ENCODE results near the gene PRODH2.
"Not testable (repeated sequence)": the region's sequence is repeated elsewhere in the genome, so short reads cannot be mapped to it uniquely, and the experiment has no call there.

PRODH2 gene

DNA sequence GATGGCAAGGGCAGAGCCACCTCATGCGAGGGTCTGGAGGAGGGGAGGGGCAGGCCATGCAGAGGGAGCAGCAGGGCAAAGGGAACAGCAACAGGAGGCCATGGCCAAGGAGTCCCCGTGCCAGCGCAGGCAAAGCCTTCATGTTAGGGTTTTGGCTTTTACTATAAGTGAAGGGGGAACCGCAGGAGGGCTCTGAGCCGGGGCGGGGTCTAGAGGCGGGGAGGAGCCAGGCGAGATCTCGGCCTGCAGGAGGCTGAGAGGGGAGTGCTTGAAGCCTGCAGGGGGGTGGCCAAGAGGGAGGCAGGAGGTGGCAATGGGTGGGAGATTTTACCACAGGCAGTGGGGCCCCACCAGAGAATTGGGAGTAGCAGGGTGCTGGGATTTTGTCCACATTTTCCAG lies 31.0 kb downstream of the PRODH2 start:
- DNase-seq (ENCODE audit: low spot score) = no peak

DNA sequence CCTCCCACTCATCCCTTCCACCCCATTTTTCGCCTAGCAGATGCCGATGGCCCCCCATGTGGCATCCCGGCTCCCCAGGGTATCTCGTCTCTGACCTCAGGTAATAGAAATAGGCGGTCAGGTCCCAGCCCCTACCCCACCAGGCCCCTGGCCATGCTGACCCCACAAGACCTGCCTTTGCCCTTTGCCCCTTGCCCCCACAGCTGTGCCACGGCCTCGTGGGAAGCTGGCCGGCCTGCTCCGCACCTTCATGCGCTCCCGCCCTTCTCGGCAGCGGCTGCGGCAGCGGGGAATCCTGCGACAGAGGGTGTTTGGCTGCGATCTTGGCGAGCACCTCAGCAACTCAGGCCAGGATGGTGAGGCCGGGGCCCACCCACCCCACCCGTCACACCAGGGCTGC lies 31.9 kb downstream of the PRODH2 start:
- DNase-seq (ENCODE audit: low spot score) = no peak

DNA sequence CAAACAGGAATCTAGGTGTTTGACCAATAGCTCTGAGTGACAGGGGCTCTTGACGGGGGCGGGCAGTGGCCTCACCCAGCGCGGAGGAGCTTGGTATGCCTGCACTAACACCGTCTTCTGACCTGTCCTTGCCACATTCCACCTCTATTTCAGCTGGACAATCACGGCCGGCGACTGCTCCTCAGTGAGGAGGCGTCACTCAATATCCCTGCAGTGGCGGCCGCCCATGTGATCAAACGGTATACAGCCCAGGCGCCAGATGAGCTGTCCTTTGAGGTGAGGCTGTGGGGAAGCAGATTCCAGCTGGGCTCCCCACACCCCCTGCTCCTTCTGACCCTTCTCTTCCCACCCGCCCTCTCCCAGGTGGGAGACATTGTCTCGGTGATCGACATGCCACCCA lies 32.6 kb downstream of the PRODH2 start:
- no peak for DNase-seq (ENCODE audit: low spot score)

DNA sequence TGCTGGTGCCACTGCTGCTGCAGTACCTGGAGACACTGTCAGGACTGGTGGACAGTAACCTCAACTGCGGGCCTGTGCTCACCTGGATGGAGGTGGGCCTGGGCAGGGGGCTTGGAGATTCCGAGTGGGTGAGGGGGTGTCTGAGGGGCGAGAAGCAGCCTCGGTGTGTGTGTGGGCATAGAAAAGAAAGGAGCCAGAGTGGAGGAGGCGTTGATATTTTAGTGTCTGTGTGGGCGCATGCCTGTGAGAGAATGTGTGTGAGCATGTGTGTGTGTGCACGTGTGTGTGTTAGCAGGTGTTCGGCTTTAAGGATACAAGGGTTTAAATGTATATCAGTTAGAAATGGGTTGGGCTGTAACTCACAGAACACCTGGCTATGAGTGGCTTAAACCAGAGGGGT lies 33.6 kb downstream of the PRODH2 start:
- DNase-seq (ENCODE audit: low spot score) = no peak

DNA sequence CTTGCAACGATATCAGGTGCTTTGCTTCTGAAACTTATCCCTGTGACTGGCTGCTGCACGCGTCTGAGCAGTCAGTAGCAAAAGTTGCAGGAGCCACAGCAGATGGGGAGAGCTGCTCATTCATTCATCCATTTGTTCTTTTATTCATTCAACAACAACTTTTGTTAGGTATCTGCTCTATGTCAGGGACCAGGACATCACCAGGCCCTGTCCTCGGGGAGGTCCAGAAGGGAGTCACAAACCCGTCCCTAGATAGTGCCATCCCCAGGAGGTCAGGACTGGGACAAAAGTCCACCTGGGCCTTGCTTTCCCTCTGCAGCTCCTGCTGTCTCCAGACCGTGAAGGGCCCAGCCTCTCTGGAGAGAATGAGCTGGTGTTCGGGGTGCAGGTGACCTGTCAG lies 34.7 kb downstream of the PRODH2 start:
- DNase-seq (ENCODE audit: low spot score) = no peak

DNA sequence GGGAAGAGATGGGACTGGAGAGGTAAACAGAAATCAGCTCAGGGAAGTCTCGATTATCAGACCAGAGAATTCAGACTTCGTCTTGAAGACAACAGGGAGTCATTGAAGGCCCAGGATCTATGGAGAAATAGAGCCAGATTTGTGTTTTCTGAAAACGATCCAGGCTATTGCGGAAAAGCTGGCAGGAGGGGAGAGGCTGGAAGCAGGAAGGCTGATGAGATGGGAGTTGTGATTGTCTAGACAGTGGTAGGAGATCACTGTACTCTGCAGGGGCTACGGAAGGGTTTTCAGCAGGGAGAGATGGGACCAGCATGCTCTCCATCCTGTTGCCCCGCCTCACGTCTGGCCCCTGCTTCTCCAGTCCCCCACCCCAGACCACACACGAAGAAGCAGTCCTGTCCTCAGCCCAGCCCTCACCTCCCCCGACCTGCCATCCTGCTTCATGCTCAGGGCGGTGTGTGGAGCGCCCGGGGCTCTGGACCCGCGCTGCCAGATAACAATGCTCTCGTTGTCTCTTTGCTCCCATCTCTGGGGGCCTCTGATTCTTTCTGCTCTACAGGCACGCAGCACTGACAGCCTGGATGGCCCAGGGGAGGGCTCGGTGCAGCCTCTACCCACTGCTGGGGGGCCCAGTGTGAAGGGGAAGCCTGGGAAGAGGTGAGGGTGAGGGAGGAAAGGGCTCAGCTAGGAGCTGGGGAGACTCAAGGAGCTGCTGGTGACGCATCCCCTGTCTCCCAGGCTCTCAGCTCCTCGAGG lies 35.4 kb downstream of the PRODH2 start:
- no peak for DNase-seq (ENCODE audit: low spot score)

DNA sequence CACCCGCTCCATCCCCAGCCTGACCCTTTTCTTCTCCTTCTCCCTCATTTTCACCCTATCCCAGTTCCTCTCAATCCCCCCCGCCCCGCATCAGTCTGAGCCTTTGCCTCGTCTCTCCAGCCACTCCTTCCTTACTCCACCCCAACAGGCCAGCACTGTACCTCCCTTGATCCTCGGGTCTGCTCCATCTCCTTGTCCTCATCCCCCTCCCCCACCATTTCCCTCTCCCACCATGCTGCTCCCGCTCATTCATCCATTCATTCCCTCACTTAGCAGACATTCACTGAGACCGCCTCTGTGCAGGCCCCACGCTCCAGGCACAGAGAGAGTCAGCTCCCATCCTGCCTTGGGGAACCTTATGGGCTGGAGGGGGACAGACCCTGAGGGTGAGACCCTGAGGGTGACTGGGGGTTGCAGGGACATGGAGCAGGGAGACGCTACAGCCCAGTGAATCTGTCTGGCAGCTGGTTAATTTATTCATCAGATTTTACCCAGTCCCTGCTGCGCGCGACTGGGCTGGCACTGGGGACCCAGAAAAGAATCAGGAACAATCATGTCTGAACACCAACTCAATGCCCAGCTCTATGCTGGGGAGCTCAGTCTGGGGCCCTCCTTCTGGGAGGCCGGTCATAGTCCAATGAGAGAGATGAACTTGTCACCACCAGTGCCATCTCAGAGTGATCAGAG lies 36.4 kb downstream of the PRODH2 start:
- DNase-seq (ENCODE audit: low spot score) = no peak

DNA sequence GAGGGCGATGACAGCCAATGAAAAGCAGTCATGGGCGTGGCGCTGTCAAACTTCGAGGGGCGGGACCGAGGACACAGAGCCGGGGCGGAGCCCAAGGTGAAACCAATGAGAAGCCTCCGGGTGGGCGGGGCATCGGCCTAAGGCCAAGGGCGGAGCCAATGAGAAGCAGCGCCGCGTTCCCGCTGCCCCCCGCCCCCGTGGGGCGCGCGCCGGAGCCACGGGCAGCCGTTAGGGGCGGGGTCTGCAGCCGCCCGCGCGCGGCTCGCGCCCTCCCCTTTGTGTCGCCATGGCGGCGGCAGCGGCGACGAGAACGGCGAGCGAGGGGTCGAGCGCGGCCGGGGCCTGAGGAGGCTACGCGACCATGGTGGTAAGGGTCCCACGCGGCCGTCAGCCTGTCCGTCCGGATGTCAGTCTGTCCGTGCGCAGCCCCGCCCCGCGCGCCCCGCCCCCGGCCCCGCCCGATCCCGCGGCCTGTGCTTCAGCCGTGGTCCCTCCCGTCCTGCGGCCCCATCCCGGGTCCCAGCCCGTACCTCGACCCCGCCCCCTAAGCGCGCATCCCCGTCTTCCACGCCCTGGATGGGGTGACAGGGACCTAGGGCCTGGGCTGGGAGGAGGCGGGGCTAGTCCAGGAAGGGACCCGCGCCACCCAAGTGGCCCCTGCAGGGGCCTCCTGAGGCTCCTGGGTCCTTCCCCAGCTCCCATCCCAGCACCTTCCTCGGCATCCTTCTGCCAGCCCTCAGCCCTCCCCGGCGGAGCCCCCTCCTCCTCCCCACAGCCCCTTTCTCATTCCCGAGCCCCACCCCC lies 37.1 kb downstream of the PRODH2 start, which contains the start of gene ARHGAP33:
ARHGAP33 (plus strand) TSS at position 267 of the 804 bp plus-strand sequence; CDS start at position 362, 95 bp downstream.
- peak; percentile 96 for DNase-seq (ENCODE audit: low spot score)

DNA sequence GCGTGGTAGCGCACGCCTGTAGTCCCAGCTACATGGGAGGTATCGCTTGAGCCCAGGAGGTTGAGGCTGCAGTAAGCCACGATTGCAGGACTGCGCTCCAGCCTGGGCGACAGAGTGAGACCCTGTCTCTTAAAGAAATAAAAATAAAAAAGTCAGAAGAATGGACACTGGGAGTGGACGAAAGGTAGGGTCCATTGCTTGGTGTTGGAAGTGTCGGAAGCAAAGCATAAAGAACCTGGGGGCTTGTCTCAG lies 37.7 kb downstream of the PRODH2 start:
- DNase-seq (ENCODE audit: low spot score) = no peak

DNA sequence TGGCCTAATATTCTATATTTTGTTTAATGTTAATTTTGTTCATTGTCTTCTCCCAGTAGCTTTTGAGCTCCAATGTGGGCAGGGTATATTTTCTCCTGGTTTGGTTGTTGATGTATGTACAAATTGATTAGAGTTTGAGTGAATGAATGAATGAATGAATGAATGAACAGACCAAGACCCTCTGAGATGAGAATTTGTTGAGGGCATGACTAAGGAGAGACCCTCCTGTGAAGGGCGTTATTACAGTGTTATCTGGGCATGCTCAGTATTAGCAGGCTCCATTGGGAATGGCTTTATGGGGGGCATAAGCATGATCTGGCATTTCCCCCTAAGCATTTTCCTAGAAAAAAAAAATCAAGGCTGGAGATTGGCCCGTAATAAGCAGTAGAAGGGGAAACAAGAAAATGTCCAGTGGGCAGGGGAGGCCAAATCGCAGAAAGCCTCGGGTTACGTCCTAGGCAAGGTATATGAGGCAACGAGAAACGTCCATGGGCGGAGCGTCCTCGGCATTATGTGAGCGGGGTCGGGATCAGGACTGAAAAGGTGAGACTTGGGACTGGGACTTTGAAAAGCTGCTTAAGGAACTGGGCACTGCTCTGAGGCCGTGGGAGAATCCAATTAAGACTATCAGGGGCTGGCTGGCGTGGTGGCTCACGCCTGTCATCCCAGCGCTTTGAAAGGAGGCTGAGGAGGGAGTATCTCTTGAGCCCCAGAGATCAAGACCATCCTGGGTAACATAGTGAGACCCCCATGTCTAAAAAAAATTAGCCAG lies 38.2 kb downstream of the PRODH2 start:
- DNase-seq (ENCODE audit: low spot score) = no peak

DNA sequence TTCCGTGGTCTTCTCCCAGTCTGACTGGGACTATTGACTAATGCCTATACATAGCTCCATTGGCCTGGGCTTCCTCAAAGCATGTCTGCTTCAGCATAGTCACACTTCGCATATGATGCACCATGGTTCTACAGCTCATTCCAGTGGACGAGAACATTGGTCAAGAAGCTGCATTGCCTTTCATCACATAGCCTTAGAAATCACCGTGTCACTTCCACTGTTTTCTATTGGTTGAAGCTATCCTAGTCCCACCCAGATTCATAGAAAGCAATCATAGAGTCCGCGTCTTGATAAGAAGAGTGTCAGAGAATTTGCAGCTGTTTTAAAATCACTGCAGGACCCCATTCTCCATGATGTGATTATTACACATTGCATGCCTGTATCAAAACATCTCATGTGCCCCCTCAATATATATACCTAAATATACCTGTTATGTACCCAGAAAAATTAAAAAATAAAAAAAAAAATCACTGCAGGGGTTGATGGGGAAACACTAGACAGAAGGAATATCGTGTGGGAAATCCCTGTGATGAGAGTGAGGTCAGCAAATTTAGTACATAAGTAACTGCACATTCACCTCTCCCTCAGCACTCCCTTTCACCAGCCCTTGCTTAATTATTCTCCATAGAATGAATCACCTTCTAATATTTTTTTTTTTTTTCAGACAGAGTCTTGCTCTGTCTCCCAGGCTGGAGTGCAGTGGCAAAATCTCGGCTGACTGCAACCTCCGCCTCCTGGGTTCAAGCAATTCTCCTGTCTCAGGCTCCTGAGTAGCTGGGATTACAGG lies 39.4 kb downstream of the PRODH2 start:
- peak; percentile 89 for DNase-seq (ENCODE audit: low spot score)

DNA sequence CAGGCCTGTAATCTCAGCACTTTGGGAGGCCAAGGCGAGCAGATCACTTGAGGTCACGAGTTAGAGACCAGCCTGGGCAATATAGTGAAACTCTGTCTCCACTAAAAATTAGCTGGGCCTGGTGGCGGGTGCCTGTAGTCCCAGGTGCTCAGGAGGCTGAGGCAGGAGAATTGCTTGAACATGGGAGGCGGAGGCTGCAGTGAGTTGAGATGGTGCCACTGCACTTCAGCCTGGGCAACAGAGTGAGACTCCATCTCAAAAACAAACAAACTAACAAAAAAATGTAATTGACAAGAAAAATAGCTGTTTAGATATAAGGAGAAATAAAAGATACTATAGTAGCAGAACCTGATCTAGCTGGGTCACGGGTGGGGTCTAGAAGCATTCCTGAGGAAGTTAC lies 40.3 kb downstream of the PRODH2 start:
- not testable (repeated sequence) for DNase-seq (ENCODE audit: low spot score)

DNA sequence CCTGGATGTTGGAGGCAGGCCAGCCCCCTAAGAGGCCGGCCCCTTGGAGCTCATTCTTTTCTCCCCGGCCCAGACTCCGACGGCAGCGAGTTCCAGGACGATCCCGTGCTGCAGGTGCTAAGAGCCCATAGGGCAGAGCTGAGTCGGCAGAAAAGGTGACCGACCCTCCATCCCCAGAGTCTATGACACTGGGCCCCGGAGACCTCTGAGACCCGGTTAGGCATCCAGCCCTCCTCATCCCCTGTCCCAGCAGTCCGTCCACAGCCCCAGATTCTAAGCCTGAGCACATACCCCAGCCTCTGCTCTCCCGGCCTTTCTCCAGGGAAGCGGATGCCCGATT lies 44.6 kb downstream of the PRODH2 start:
- no peak for DNase-seq (ENCODE audit: low spot score)

DNA sequence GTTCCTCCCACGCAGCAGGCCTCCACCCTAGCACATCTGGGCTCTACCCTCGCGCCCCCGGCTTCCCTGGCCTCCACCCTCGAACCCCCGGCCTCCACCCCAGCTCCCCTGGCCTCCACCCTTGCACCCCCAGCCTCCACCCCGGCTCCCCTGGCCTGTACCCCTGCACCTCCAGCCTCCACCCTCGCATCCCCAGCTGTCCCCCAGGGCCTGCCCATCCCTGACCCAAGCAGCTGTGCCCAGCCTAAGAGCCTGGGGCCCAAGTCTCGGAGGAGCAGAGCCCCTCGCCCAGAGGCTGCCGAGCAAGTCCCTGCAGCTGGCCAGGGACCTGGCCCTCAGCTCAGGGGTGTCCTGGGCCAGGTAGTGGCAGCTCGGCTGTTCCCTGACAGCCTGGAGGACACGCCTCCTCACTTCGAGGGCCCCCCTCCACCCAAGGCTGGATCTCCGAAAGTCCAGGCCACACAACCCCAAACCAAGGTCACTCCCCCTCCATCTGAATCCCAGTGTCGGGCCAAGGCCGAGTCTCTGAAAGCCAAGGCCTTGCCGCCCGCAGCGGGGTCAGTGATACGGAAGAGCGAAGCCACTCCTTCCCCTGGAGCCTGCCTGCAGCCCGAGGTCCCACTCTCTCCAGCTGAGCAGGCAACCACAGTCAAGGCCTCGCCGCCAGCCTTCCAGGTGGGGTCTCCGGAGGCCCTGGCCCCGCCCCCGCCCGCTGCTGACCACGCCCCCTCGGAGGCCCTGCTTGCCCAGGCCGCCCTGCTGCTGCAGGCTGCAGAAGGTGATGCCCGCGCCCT lies 45.2 kb downstream of the PRODH2 start:
- peak; percentile 76 for DNase-seq (ENCODE audit: low spot score)

DNA sequence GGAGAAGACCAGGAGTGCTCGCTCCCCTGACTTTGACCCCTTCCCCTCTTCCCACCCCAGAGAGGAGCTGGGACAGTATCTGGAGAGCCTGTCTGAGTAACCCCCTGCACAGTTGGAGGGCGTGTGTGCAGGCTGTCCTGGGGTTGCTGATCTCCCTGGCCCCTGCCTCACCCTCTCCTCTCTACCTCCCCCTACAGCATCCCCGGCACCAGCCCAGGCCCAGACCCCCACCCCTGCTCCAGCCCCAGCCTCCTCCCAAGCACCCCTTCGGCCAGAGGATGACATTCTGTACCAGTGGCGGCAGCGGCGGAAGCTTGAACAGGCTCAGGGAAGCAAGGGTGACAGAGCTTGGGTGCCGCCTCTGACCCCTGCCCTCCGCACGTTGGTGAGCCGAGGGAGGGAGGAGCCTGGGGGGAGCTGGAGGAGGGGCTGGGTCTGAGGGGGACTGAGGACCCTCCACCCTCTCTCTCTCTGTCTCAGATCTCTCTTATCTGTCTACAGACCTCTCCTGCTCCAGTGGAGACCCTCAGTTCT lies 46.0 kb downstream of the PRODH2 start:
- DNase-seq (ENCODE audit: low spot score) = no peak

DNA sequence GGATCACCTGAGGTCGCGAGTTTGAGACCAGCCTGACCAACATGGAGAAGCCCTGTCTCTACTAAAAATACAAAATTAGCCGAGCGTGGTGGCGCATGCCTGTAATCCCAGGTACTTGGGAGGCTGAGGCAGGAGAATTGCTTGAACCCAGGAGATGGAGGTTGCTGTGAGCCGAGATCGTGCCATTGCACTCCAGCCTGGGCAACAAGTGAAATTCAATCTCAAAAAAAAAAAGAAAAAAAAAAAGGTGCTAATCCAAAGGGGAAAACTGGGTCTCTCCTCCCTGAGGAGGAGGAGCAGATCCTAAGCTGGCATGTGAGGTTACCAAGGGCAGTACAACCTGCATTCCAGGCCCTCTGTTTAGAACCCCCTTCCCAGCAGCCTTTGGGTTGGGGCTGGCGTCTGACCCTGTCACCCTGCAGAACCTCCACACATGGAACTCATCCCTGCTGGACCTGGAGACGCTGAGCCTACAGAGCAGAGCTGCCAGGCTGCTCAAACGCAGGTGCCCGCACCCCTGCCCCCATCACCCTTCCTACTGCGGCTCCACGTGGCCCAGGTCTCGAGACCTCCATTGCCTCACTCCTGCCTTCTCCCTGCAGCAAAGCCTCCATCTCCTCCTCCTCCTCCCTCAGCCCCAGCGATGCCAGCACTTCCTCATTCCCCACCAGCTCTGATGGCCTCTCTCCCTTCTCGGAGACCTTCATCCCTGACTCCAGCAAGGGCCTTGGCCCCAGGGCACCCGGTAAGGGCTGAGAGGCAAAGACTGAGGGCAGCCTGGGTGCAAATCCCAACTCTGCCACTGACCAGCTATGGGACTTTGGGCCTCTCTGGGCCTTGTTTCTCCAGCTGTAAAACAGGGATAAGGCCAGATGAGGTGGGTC lies 48.0 kb downstream of the PRODH2 start:
- no peak for DNase-seq (ENCODE audit: low spot score)

DNA sequence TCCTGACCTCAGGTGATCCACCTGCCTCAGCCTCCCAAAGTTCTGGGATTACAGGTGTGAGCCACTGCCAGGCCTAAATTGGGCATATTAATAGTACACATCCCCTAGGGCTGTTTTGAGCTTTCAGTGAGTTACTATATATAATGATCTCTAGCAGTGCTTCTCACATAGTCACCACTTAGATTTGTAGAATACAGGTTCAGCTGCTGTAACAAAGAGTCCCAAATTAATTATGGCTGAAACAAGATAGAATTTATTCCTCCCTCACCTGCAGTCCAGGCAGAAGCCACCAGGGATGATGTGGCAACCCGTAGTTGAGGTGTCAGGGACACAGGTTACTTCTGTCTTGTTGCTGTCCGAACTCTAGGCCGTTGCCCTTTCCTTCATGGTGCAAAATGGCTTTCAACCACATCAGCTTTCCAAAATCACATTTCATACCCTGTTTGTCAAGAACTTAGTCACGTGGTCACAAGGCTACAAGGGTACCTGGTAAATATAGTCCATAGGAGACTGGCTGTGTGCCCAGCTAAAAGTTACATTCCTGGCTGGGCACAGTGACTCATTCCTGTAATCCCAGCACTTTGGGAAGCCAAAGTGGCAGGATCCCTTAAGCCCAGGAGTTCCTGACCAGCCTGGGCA lies 51.8 kb downstream of the PRODH2 start:
- peak; percentile 61 for DNase-seq (ENCODE audit: low spot score)

DNA sequence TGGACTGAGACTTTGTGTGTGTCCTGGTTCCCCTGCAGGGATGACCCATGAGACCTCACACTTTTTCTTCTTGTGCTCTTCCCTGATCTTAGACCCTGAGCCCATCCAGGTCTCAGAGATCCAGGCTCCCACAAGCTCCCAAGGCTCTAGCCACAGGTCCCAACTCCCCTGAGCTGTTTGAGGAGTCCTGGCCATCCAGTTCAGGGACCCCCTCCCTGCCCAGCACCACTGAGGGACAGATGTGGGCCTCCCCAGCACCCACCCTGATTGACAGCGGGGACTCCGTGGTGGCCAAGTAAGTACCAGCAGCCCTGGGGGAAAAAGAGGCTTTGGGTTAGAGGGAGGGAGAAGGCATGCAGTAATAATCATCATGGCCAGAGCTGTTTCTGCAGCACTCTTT lies 52.9 kb downstream of the PRODH2 start:
- no peak for DNase-seq (ENCODE audit: low spot score)
